Activated CD4-positive, alpha-beta T cell treated with anti-CD3 and anti-CD28 coated beads for 36 hours (primary cell): Measurements from ENCODE around the gene NCR2. TPM values are rescaled to one million over a fixed set of nuclear protein-coding genes. Genes with fewer than 3 reads are reported as not detected.

Experiments
- ATAC-seq: fragments of 200-7000 bp; cut with Tn5 transposase; one replicate; pipeline ENCODE4 v1.10.0; 2021; ENCODE audit warnings: mild to moderate bottlenecking, moderate library complexity
- CTCF ChIA-PET: fragments of 350-600 bp; sonication (Branson Sonifier 250); formaldehyde crosslinking; loops from one replicate; lab custom pipeline; 2021; ENCODE audit warnings: antibody characterized with exemption; lab: Charles Lee
- POLR2A ChIA-PET: fragments of 350-600 bp; sonication (Branson Sonifier 250); formaldehyde crosslinking; loops from one replicate; lab custom pipeline; 2021; ENCODE audit warnings: antibody characterized with exemption, inconsistent platforms; lab: Charles Lee
- DNase-seq: peaks from one replicate; pipeline ENCODE4 v3.0.0-alpha.2; 2020
- H3K27ac Mint-ChIP-seq: one replicate; pipeline ENCODE4 v1.8.0; 2021; ENCODE audit warnings: mixed read lengths
- H3K27me3 Mint-ChIP-seq: one replicate; pipeline ENCODE4 v1.8.0; 2021; ENCODE audit warnings: mixed read lengths
- H3K36me3 Mint-ChIP-seq: one replicate; pipeline ENCODE4 v1.8.0; 2021; ENCODE audit warnings: low read depth, mixed read lengths
- H3K4me1 Mint-ChIP-seq: one replicate; pipeline ENCODE4 v1.8.0; 2021; ENCODE audit warnings: mixed read lengths
- H3K4me3 Mint-ChIP-seq: one replicate; pipeline ENCODE4 v1.8.0; 2021; ENCODE audit warnings: mild to moderate bottlenecking, moderate library complexity, mixed read lengths
- H3K9me3 Mint-ChIP-seq: one replicate; pipeline ENCODE4 v1.8.0; 2021; ENCODE audit warnings: low read depth, mixed read lengths
- intact Hi-C, 2 experiments: fragments of 100-400 bp; cut with DNase I in 1 of 2; cut with micrococcal nuclease in 1 of 2; formaldehyde crosslinking; loops; one replicate each; pipeline versions ENCODE4 v1.14.2 to v1.15.1; 2022 to 2024; cut with DNase I, micrococcal nuclease
- total RNA-seq, 2 experiments: library from RNA; stranded (reverse); gene quantifications; one replicate each; pipeline ENCODE4 v1.2.3, GENCODE V29; 2021

NCR2 gene
- total RNA-seq, 2 experiments from 2014 or later, result not detected

GRCh38 chr6:41306187-41306854 is 29.1 kb upstream of the NCR2 start:
- DNase-seq (peak; percentile 59), ATAC-seq (no peak)
- Mint-ChIP-seq H3K27me3 (no peaks in the 10 kb centered on the region), H3K36me3 (no peaks in the 10 kb centered on the region), H3K9me3 (no peaks in the 10 kb centered on the region), H3K27ac (no peak overlapping the region), H3K4me3 (no peak overlapping the region), H3K4me1 (peaks cover 9% of the 10 kb centered on the region)
- intact Hi-C loops, result loop anchor here in 1 of 2 experiments (1.0 kb wide), 2 partner anchors 13 to 62 kb away; no protein-coding TSS in a partner anchor
- ChIA-PET POLR2A (interaction anchor here (0.7 kb wide), 1 partner anchor 28 kb away, joined by 3 read pairs; no protein-coding TSS in a partner anchor), CTCF (interaction anchor here (0.6 to 5.5 kb wide), 22 partner anchors 8 to 524 kb away, joined by 3 to 76 read pairs (median 5); partner anchors contain the start of genes NCR2 and TREML2)

DNA sequence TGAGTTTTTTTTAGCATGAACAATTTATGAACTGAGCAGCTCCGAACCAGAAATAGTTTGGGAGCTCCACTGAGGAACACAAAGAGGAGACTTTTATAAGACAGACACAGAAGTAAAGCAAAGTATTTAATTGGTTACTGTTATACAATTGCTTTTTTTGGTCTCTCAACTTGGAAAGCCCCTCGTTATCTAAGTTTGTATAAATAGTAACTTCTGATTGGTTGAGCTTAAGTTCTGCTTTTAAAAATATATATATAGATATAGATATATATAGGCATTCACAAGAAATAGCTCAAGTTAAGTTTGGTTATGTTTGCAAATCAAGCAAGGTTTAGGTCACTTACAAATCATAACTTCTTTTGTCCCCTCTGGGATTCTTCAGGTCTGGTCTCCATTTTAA is 20.2 kb upstream of the NCR2 start:
- no peak for ATAC-seq
- DNase-seq, result no peak
- Mint-ChIP-seq H3K27me3 (peaks cover 9% of the 10 kb centered on the region), H3K27ac (no peak overlapping the region), H3K4me1 (peaks cover 15% of the 10 kb centered on the region), H3K9me3 (no peaks in the 10 kb centered on the region), H3K4me3 (no peak overlapping the region), H3K36me3 (no peaks in the 10 kb centered on the region)
- ChIA-PET CTCF (interaction anchor here (0.9 to 8.9 kb wide), 6 partner anchors 9 to 133 kb away, joined by 3 to 76 read pairs (median 4); no protein-coding TSS in a partner anchor), POLR2A (no interaction called here)
- intact Hi-C loops, result loop anchor here (5.0 kb wide), 4 partner anchors 223 to 308 kb away; partner anchors contain the start of genes NFYA (in 1 of the 2) and OARD1 (in 1 of the 2)

DNA sequence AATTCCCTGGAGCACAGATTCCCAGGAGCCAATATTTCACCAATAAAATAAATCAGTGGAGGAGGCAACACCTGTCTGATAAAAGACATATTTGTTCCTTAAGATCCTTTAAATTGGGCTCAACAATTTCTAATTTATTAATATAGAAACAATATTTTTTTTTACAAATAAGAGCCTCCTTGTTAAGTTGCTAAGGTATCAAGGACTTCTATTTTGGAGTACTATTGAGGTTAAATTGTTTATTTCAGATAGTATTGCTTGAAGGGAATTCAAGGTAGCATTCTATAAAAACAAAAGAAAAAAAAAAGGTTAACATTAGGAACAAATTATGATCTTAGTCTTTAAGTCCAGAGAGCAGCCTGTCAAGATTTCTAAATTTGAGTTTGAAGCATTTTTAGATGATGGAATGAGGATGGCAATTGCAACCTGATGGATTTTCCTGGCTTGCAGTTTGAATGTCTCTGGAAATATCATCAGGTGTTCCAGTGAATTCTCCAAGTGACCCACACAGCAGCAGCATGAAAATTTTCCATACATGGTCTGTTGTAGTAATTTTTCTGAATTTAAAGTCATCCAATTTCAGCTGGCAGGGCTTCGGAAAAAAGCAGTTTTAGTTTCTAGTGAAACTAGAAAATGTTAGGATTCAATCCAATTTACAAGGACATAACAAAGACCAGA is 19.3 kb upstream of the NCR2 start:
- Mint-ChIP-seq H3K4me3 (no peak overlapping the region), H3K4me1 (peaks cover 15% of the 10 kb centered on the region), H3K27me3 (peaks cover 9% of the 10 kb centered on the region), H3K36me3 (no peaks in the 10 kb centered on the region), H3K9me3 (no peaks in the 10 kb centered on the region), H3K27ac (no peak overlapping the region)
- ATAC-seq, result no peak
- CTCF ChIA-PET, result interaction anchor here (1.0 to 8.9 kb wide), 5 partner anchors 10 to 134 kb away, joined by 4 to 76 read pairs (median 5); no protein-coding TSS in a partner anchor
- no peak for DNase-seq
- POLR2A ChIA-PET, result no interaction called here
- intact Hi-C loops, result loop anchor here (5.0 kb wide), 4 partner anchors 224 to 309 kb away; partner anchors contain the start of genes NFYA (in 1 of the 2) and OARD1 (in 1 of the 2)

- POLR2A ChIA-PET, result no interaction called here
- H3K27me3 Mint-ChIP-seq, result peaks cover 9% of the 10 kb centered on the region
Measured at GRCh38 chr6:41318261-41318653, 17.2 kb upstream of the NCR2 start.

GRCh38 chr6:41318654-41319565 is 16.5 kb upstream of the NCR2 start:
- H3K27ac Mint-ChIP-seq, result peak overlapping the region; percentile 72
- ATAC-seq, result peak; percentile 95
- POLR2A ChIA-PET, result no interaction called here
- peak; percentile 91 for DNase-seq
- H3K9me3 Mint-ChIP-seq, result no peaks in the 10 kb centered on the region
- intact Hi-C loops, result loop anchor here (1.0 to 5.0 kb wide), 11 partner anchors 13 to 313 kb away; partner anchors contain the start of genes NFYA (in 2 of the 2) and OARD1 (in 2 of the 2)
- peaks cover 9% of the 10 kb centered on the region for H3K27me3 Mint-ChIP-seq
- H3K4me1 Mint-ChIP-seq, result peaks cover 15% of the 10 kb centered on the region
- CTCF ChIA-PET, result interaction anchor here (0.5 to 8.9 kb wide), 26 partner anchors 8 to 985 kb away, joined by 3 to 76 read pairs (median 4); no protein-coding TSS in a partner anchor
- H3K4me3 Mint-ChIP-seq, result peak overlapping the region; percentile 50
- no peaks in the 10 kb centered on the region for H3K36me3 Mint-ChIP-seq

More at GRCh38 chr6:41318261-41318653, 17.2 kb upstream of the NCR2 start:
- ATAC-seq (no peak), DNase-seq (no peak)
- Mint-ChIP-seq H3K9me3 (no peaks in the 10 kb centered on the region), H3K36me3 (no peaks in the 10 kb centered on the region), H3K27ac (no peak overlapping the region), H3K4me3 (no peak overlapping the region), H3K4me1 (peaks cover 15% of the 10 kb centered on the region)
- intact Hi-C loops, result loop anchor here (1.0 to 5.0 kb wide), 9 partner anchors 13 to 312 kb away; partner anchors contain the start of genes NFYA (in 2 of the 2) and OARD1 (in 2 of the 2)
- CTCF ChIA-PET, result interaction anchor here (0.5 to 8.9 kb wide), 11 partner anchors 10 to 226 kb away, joined by 3 to 76 read pairs (median 4); no protein-coding TSS in a partner anchor

- intact Hi-C loops, result no loop called here
- DNase-seq, result no peak
- no peaks in the 10 kb centered on the region for H3K36me3 Mint-ChIP-seq
- ChIA-PET CTCF (interaction anchor here (0.8 to 8.9 kb wide), 9 partner anchors 13 to 291 kb away, joined by 3 to 76 read pairs (median 4); no protein-coding TSS in a partner anchor), POLR2A (interaction anchor here (0.7 kb wide), 1 partner anchor 106 kb away, joined by 5 read pairs; no protein-coding TSS in a partner anchor)
- peaks cover 5% of the 10 kb centered on the region for H3K27me3 Mint-ChIP-seq
- H3K9me3 Mint-ChIP-seq, result no peaks in the 10 kb centered on the region
- no peak overlapping the region for H3K4me3 Mint-ChIP-seq
- H3K27ac Mint-ChIP-seq, result no peak overlapping the region
- peaks cover 15% of the 10 kb centered on the region for H3K4me1 Mint-ChIP-seq
- ATAC-seq, result no peak
Measured at GRCh38 chr6:41321183-41321582, 14.2 kb upstream of the NCR2 start.

- H3K27ac Mint-ChIP-seq, result no peak overlapping the region
- CTCF ChIA-PET, result interaction anchor here (0.6 kb wide), 1 partner anchor 120 kb away, joined by 3 read pairs; no protein-coding TSS in a partner anchor
Measured at GRCh38 chr6:41325446-41326066, 9.9 kb upstream of the NCR2 start.

DNA sequence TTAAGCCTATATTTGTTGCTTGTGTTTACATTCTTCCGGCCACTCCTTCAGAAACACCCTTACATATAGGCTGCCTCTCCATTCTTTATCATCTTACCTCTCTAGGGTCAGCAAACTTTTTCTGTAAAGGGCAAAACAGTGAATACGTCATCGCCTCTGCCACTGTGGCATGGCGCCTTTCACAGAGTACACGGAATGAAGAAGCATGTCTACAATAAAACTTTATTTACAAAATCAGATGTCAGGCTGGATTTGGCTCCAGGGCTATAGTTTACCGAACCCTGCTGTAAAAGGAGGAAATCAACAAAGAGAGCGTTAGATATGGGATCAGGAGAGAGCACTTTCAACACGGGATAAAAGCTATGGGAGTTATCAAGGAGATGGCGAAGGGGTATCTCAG is 9.3 kb upstream of the NCR2 start:
- DNase-seq (no peak), ATAC-seq (no peak)
- H3K27ac Mint-ChIP-seq, result no peak overlapping the region
- H3K27me3 Mint-ChIP-seq, result no peaks in the 10 kb centered on the region
- no peaks in the 10 kb centered on the region for H3K9me3 Mint-ChIP-seq
- intact Hi-C loops, result no loop called here
- no peak overlapping the region for H3K4me3 Mint-ChIP-seq
- ChIA-PET POLR2A (no interaction called here), CTCF (interaction anchor here (0.6 kb wide), 1 partner anchor 120 kb away, joined by 3 read pairs; no protein-coding TSS in a partner anchor)
- H3K36me3 Mint-ChIP-seq, result no peaks in the 10 kb centered on the region
- H3K4me1 Mint-ChIP-seq, result no peaks in the 10 kb centered on the region

More at GRCh38 chr6:41325446-41326066, 9.9 kb upstream of the NCR2 start:
- DNase-seq, result no peak
- no peaks in the 10 kb centered on the region for H3K9me3 Mint-ChIP-seq
- POLR2A ChIA-PET, result no interaction called here
- no peak overlapping the region for H3K4me3 Mint-ChIP-seq
- intact Hi-C loops, result no loop called here
- no peaks in the 10 kb centered on the region for H3K4me1 Mint-ChIP-seq
- no peak for ATAC-seq
- H3K36me3 Mint-ChIP-seq, result no peaks in the 10 kb centered on the region
- no peaks in the 10 kb centered on the region for H3K27me3 Mint-ChIP-seq

DNA sequence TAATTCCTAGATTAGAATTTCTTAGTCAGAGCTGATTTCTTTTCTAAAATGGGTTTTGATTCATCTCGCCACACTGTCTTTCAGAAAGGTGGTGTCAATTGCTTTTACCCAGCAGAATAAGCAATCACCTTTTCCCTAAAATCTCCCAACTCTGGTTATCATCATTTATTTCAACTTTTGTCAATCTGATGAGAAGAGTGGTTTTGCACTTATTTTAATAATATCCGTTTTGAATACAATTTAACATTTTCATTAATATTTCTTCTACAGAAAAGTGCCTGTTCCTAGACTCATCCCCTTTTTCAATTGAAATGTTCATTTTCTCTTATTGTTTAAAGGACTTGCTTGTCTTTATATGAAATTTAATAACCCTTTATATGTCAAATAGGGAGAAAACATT is 8.2 kb upstream of the NCR2 start:
- ChIA-PET CTCF (interaction anchor here (0.6 to 1.5 kb wide), 2 partner anchors 9 to 216 kb away, joined by 3 read pairs; no protein-coding TSS in a partner anchor), POLR2A (no interaction called here)
- DNase-seq (no peak), ATAC-seq (no peak)
- Mint-ChIP-seq H3K4me3 (no peak overlapping the region), H3K4me1 (no peaks in the 10 kb centered on the region), H3K9me3 (no peaks in the 10 kb centered on the region), H3K27ac (no peak overlapping the region), H3K27me3 (no peaks in the 10 kb centered on the region), H3K36me3 (no peaks in the 10 kb centered on the region)
- intact Hi-C loops, result no loop called here
